HuH-7.5 (cell line): Measurements from ENCODE around the gene FAM43B.
"Not testable (repeated sequence)": the region's sequence is repeated elsewhere in the genome, so short reads cannot be mapped to it uniquely, and the experiment has no call there.

Experiments used
- DNase-seq: peaks from one replicate; pipeline ENCODE4 v3.0.0; 2011; ENCODE audit warnings: low spot score

The FAM43B gene

GRCh38 chr1:20551945-20552727 lies at the start of gene FAM43B:
TSS of gene FAM43B (plus strand) at chr1:20552573. CDS start at chr1:20552974, 401 bp downstream.
- DNase-seq = peak; percentile 95

GRCh38 chr1:20505488-20505887 lies 46.9 kb upstream of the FAM43B start:
- no peak for DNase-seq

GRCh38 chr1:20507248-20507563 lies 45.2 kb upstream of the FAM43B start:
- no peak for DNase-seq

GRCh38 chr1:20507564-20508410 lies 44.6 kb upstream of the FAM43B start, which contains the start of gene MUL1:
TSS of gene MUL1 (minus strand) at chr1:20508151. CDS start at chr1:20508024, 127 bp downstream.
- peak; percentile 87 for DNase-seq

- DNase-seq = no peak
Measured at GRCh38 chr1:20508411-20508771, 44.0 kb upstream of the FAM43B start.

GRCh38 chr1:20511518-20512428 lies 40.6 kb upstream of the FAM43B start:
- no peak for DNase-seq

DNA sequence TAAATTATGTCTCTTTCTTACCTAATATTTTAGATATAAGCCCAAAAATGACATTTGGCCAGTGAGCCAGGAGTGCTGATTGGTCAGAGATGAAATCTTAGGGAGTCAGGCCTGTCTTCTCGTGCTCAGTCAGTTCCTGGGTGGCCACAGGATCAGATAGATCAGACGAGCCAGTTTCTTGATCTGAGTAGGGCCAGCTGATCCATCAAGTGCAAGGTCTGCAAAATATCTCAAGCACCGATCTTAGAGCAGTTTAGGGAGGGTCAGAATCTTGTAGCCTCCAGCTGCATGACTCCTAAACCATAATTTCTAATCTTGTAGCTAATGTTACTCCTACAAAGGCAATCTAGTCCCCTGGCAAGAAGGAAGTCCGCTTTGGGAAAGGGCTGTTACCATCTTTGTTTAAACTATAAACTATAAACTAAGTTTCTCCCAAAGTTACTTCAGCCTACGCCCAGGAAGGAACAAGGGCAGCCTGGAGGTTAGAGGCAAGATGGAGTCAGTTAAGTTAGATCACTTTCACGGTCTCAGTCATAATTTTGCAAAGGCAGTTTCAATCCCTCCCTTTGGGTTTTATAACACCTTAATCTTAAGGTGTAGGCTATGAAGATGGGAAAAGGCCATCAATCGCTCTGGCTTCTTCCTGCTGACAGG lies 32.6 kb upstream of the FAM43B start:
- DNase-seq = not testable (repeated sequence)

DNA sequence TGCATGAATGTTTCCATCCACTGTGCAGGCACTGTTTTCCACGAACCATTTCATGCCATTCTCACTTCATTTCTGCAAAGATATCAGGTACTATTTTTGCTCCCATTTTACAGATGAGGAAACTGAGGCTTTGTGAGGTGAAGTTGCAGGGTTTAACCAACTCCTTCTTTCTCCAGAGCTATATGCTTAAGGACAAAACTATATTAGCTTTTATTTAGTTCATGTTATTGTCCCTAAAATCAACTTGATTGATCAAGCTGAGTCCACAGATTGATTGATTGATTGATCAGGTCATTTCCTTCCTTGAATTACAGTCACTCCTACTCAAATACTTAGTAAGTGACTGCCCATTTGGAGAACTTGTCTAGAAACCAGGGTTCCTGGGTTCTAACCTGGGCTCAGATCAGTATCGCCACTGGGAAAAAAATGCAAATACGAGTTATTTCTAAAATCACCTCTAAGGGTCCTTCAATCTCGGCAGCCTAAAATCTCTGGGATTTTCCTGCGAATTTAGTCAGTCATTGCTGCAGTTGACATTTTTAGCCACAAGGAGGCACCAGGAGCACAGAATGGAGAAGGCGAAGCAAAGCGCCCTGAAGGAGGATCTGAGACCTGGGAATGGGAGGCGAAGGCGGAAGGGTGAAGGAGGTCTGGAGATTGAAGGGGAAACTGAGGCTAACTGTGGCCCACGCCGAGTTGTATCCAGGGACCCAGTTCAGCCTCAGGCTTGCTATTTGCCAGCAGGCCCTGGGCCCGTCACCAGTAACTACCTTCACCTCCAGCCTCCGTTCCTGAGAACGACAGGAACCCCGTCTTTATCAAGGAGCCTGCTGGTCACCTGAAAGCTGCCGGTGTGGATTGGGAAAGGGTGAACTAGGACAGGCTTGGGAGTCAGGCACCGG lies 30.2 kb upstream of the FAM43B start:
- DNase-seq = peak; percentile 25

- no peak for DNase-seq
Measured at GRCh38 chr1:20526267-20526666, 26.1 kb upstream of the FAM43B start.

DNA sequence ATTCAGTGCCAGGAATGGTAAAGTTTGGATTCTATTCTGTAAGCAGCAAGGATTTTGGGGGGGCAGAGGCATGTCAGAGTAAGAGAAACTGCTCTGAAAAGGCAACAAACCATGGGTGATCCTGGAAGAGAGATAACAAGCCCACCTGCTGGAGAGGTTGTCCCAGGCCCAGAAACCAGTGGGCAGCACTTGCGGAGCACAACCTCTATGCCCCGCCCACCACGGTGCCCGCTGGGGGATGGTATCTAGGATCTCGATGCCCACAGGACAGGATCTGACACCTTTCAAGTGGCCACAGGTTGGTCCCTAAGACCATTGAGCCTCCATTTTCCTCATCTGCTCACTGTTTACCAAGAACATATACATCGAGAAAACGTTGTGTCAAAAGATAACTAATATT lies 24.2 kb upstream of the FAM43B start:
- DNase-seq = no peak

DNA sequence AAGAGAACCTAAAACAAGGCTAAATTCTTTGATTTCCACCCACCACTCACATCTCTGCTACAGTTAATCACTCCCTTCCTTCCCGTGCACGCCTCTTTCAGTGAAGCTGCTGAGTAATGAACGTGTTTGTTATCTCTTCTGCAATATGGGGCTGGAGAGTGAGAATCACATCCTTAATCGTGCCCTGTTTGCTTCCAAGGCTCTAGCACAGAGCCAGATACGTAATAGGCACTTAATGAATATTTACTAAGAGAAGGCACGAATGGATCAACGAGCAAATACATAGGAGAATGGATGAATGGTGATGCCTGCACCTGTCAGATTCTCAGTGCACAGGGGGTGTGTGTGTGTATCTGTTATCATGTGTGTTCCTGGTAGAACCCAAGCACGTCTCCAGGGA lies 22.1 kb upstream of the FAM43B start:
- no peak for DNase-seq

- DNase-seq = no peak
Measured at GRCh38 chr1:20530901-20531300, 21.5 kb upstream of the FAM43B start.

- DNase-seq = no peak
Measured at GRCh38 chr1:20533635-20534034, 18.7 kb upstream of the FAM43B start.

- no peak for DNase-seq
Measured at GRCh38 chr1:20534659-20535417, 17.5 kb upstream of the FAM43B start.

- DNase-seq = no peak
Measured at GRCh38 chr1:20538227-20538626, 14.1 kb upstream of the FAM43B start.

GRCh38 chr1:20538760-20539551 lies 13.4 kb upstream of the FAM43B start:
- DNase-seq = no peak

DNA sequence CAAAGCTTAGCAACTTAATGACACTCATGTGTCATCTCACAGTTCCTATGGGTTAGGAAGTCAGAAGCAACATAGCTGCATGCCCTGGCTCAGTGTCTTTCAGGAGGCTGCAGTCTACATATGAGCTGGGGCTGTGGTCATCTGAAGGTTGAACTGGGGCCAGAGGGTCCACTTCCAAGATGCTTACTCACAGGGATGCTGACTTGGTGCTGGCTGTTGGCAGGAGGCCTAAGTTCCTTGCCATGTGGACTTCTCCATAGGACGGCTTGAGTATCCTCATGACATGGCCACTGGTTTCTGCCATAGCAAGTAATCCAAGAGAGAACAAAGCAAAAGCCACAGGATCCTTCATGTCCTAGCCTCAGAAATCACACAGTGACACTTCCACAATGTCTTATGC lies 12.1 kb upstream of the FAM43B start:
- DNase-seq = no peak

DNA sequence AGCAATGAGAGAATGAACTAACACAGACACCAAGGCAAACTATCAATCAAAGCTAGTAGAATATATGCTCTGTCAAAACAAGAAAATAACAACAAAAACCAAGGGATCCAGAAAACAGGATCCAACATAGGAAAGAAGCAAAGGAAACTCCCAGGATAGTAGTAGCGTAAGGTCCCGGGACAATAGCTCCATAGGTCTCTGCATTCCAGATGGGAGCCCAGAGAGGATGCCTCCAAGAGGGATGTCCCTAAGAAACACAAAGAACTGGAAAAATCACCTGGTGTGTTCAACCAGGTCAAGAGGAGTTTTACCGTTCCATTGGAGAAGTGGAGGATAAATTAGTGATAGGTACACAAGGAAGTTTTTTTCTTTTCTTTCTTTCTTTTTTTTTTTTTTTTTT lies 5.7 kb upstream of the FAM43B start:
- DNase-seq = no peak

GRCh38 chr1:20551161-20551560 lies 1.2 kb upstream of the FAM43B start:
- DNase-seq = no peak
